ENCODE measurements around the gene ATXN7.

Gene ATXN7

GRCh38 chr3:63932509-63933212 is 69.0 kb downstream of the ATXN7 start:
- no peaks in the 10 kb centered on the region for H3K36me3 ChIP-seq (ENCODE audit: control insufficient read depth, insufficient read depth, low read length)
- peaks cover 15% of the 10 kb centered on the region for H3K4me1 ChIP-seq (ENCODE audit: control insufficient read depth, insufficient read depth, low read length)
- H3K9ac ChIP-seq (ENCODE audit: low read length), result no peak overlapping the region
- no peak overlapping the region for H3K4me3 ChIP-seq (ENCODE audit: low read length)
- no peaks in the 10 kb centered on the region for H3K9me3 ChIP-seq (ENCODE audit: control insufficient read depth, low read length)
- no peaks in the 10 kb centered on the region for H3K27me3 ChIP-seq (ENCODE audit: control insufficient read depth, insufficient read depth, low read length)

- Histone ChIP-seq H3K4me3 (ENCODE audit: low read length) (no peak overlapping the region), H3K27me3 (ENCODE audit: control insufficient read depth, insufficient read depth, low read length) (no peaks in the 10 kb centered on the region), H3K4me1 (ENCODE audit: control insufficient read depth, insufficient read depth, low read length) (peaks cover 22% of the 10 kb centered on the region)
These were observed 69.8 kb downstream of the ATXN7 start for GRCh38 chr3:63933459-63933858.

GRCh38 chr3:63934041-63934866 is 70.6 kb downstream of the ATXN7 start:
- Histone ChIP-seq H3K36me3 (ENCODE audit: control insufficient read depth, insufficient read depth, low read length) (no peaks in the 10 kb centered on the region), H3K9ac (ENCODE audit: low read length) (no peak overlapping the region), H3K27me3 (ENCODE audit: control insufficient read depth, insufficient read depth, low read length) (no peaks in the 10 kb centered on the region), H3K4me3 (ENCODE audit: low read length) (no peak overlapping the region), H3K9me3 (ENCODE audit: control insufficient read depth, low read length) (no peaks in the 10 kb centered on the region), H3K4me1 (ENCODE audit: control insufficient read depth, insufficient read depth, low read length) (peaks cover 28% of the 10 kb centered on the region)

More at GRCh38 chr3:63933459-63933858, 69.8 kb downstream of the ATXN7 start:
- Histone ChIP-seq H3K9ac (ENCODE audit: low read length) (no peak overlapping the region), H3K36me3 (ENCODE audit: control insufficient read depth, insufficient read depth, low read length) (no peaks in the 10 kb centered on the region), H3K9me3 (ENCODE audit: control insufficient read depth, low read length) (no peaks in the 10 kb centered on the region)

GRCh38 chr3:63936925-63937324 is 73.3 kb downstream of the ATXN7 start:
- Histone ChIP-seq H3K4me1 (ENCODE audit: control insufficient read depth, insufficient read depth, low read length) (peaks cover 41% of the 10 kb centered on the region), H3K9me3 (ENCODE audit: control insufficient read depth, low read length) (no peaks in the 10 kb centered on the region), H3K36me3 (ENCODE audit: control insufficient read depth, insufficient read depth, low read length) (no peaks in the 10 kb centered on the region), H3K9ac (ENCODE audit: low read length) (no peak overlapping the region), H3K4me3 (ENCODE audit: low read length) (no peak overlapping the region), H3K27me3 (ENCODE audit: control insufficient read depth, insufficient read depth, low read length) (no peaks in the 10 kb centered on the region)

GRCh38 chr3:63937661-63938651 is 74.3 kb downstream of the ATXN7 start:
- H3K4me3 ChIP-seq (ENCODE audit: low read length), result no peak overlapping the region
- H3K9ac ChIP-seq (ENCODE audit: low read length), result no peak overlapping the region
- no peaks in the 10 kb centered on the region for H3K9me3 ChIP-seq (ENCODE audit: control insufficient read depth, low read length)
- peaks cover 34% of the 10 kb centered on the region for H3K4me1 ChIP-seq (ENCODE audit: control insufficient read depth, insufficient read depth, low read length)
- no peaks in the 10 kb centered on the region for H3K36me3 ChIP-seq (ENCODE audit: control insufficient read depth, insufficient read depth, low read length)
- no peaks in the 10 kb centered on the region for H3K27me3 ChIP-seq (ENCODE audit: control insufficient read depth, insufficient read depth, low read length)

- no peaks in the 10 kb centered on the region for H3K36me3 ChIP-seq (ENCODE audit: control insufficient read depth, insufficient read depth, low read length)
- H3K9me3 ChIP-seq (ENCODE audit: control insufficient read depth, low read length), result no peaks in the 10 kb centered on the region
- H3K4me1 ChIP-seq (ENCODE audit: control insufficient read depth, insufficient read depth, low read length), result peaks cover 37% of the 10 kb centered on the region
- H3K27me3 ChIP-seq (ENCODE audit: control insufficient read depth, insufficient read depth, low read length), result no peaks in the 10 kb centered on the region
- no peak overlapping the region for H3K4me3 ChIP-seq (ENCODE audit: low read length)
- H3K9ac ChIP-seq (ENCODE audit: low read length), result no peak overlapping the region
These were observed 76.7 kb downstream of the ATXN7 start for GRCh38 chr3:63940389-63940757.

GRCh38 chr3:63942528-63942927 is 78.9 kb downstream of the ATXN7 start:
- Histone ChIP-seq H3K9ac (ENCODE audit: low read length) (no peak overlapping the region), H3K9me3 (ENCODE audit: control insufficient read depth, low read length) (no peaks in the 10 kb centered on the region), H3K27me3 (ENCODE audit: control insufficient read depth, insufficient read depth, low read length) (no peaks in the 10 kb centered on the region), H3K4me1 (ENCODE audit: control insufficient read depth, insufficient read depth, low read length) (peaks cover 37% of the 10 kb centered on the region), H3K36me3 (ENCODE audit: control insufficient read depth, insufficient read depth, low read length) (no peaks in the 10 kb centered on the region), H3K4me3 (ENCODE audit: low read length) (no peak overlapping the region)

- H3K4me3 ChIP-seq (ENCODE audit: low read length), result no peak overlapping the region
- no peak overlapping the region for H3K9ac ChIP-seq (ENCODE audit: low read length)
- H3K36me3 ChIP-seq (ENCODE audit: control insufficient read depth, insufficient read depth, low read length), result no peaks in the 10 kb centered on the region
- H3K4me1 ChIP-seq (ENCODE audit: control insufficient read depth, insufficient read depth, low read length), result peaks cover 29% of the 10 kb centered on the region
- no peaks in the 10 kb centered on the region for H3K27me3 ChIP-seq (ENCODE audit: control insufficient read depth, insufficient read depth, low read length)
- H3K9me3 ChIP-seq (ENCODE audit: control insufficient read depth, low read length), result no peaks in the 10 kb centered on the region
These were observed 80.0 kb downstream of the ATXN7 start for GRCh38 chr3:63943678-63944077.

- Histone ChIP-seq H3K9ac (ENCODE audit: low read length) (no peak overlapping the region), H3K4me1 (ENCODE audit: control insufficient read depth, insufficient read depth, low read length) (peaks cover 16% of the 10 kb centered on the region), H3K36me3 (ENCODE audit: control insufficient read depth, insufficient read depth, low read length) (no peaks in the 10 kb centered on the region), H3K4me3 (ENCODE audit: low read length) (no peak overlapping the region), H3K9me3 (ENCODE audit: control insufficient read depth, low read length) (no peaks in the 10 kb centered on the region), H3K27me3 (ENCODE audit: control insufficient read depth, insufficient read depth, low read length) (no peaks in the 10 kb centered on the region)
These were observed 82.0 kb downstream of the ATXN7 start for GRCh38 chr3:63945558-63946096.

- Histone ChIP-seq H3K4me3 (ENCODE audit: low read length) (no peak overlapping the region), H3K36me3 (ENCODE audit: control insufficient read depth, insufficient read depth, low read length) (no peaks in the 10 kb centered on the region), H3K4me1 (ENCODE audit: control insufficient read depth, insufficient read depth, low read length) (peaks cover 12% of the 10 kb centered on the region), H3K9me3 (ENCODE audit: control insufficient read depth, low read length) (no peaks in the 10 kb centered on the region), H3K9ac (ENCODE audit: low read length) (no peak overlapping the region), H3K27me3 (ENCODE audit: control insufficient read depth, insufficient read depth, low read length) (no peaks in the 10 kb centered on the region)
These were observed 83.1 kb downstream of the ATXN7 start for GRCh38 chr3:63946753-63947152.

- Histone ChIP-seq H3K9ac (ENCODE audit: low read length) (no peak overlapping the region), H3K4me3 (ENCODE audit: low read length) (no peak overlapping the region), H3K36me3 (ENCODE audit: control insufficient read depth, insufficient read depth, low read length) (no peaks in the 10 kb centered on the region), H3K4me1 (ENCODE audit: control insufficient read depth, insufficient read depth, low read length) (peaks cover 19% of the 10 kb centered on the region), H3K9me3 (ENCODE audit: control insufficient read depth, low read length) (no peaks in the 10 kb centered on the region), H3K27me3 (ENCODE audit: control insufficient read depth, insufficient read depth, low read length) (no peaks in the 10 kb centered on the region)
These were observed 83.9 kb downstream of the ATXN7 start for GRCh38 chr3:63947594-63947993.
